HCT116 (cell line): Measurements from ENCODE around the gene GNRHR. TPM values are rescaled to one million over a fixed set of nuclear protein-coding genes. Genes with fewer than 3 reads are reported as not detected.

Experiments
- ATAC-seq: fragments of 200-7000 bp; cut with Tn5 transposase; 2 replicates; pipeline ENCODE4 v1.9.1; 2020; ENCODE audit warnings: mild to moderate bottlenecking, moderate library complexity
- BruUV-seq: library from RNA; stranded (reverse); fragments of 400-500 nt; replicated peaks from 2 replicates; lab custom pipeline; 2021; lab: Mats Ljungman, UMichigan
- CTCF ChIA-PET: fragments of 300-600 bp; sonication (Branson Sonifier 250); formaldehyde crosslinking; loops from one replicate; lab custom pipeline; 2021; ENCODE audit warnings: antibody characterized with exemption; lab: Charles Lee
- POLR2A ChIA-PET: fragments of 300-600, 350-600 bp; sonication (Branson Sonifier 250); formaldehyde crosslinking; loops from one replicate; lab custom pipeline; 2021; ENCODE audit warnings: antibody characterized with exemption; lab: Charles Lee
- RAD21 ChIA-PET, 2 experiments: fragments of 300-600 bp; sonication (Branson Sonifier 250); formaldehyde crosslinking; loops; one replicate each; lab custom pipeline; 2023; ENCODE audit warnings: low total read pairs in 2 of 2; ENCODE audit not compliant: uncharacterized antibody in 2 of 2, unreplicated experiment in 2 of 2, low non-redundant PET in 1 of 2; lab: Charles Lee
- DNase-seq: peaks from one replicate; pipeline ENCODE4 v3.0.0-alpha.2; 2010; ENCODE audit warnings: low read depth, low spot score
- H2AFZ ChIP-seq: fragments of 200-600 bp; shearing (Covaris generic), sonication (generic); 2 replicates; pipeline ENCODE4 v1.6.1; 2017; ENCODE audit warnings: low read depth, mixed run types, mixed read lengths, antibody characterized with exemption, low read length; ENCODE audit not compliant: poor library complexity, severe bottlenecking
- H3K27ac ChIP-seq: 2 replicates; pipeline ENCODE4 v1.5.1; 2012; ENCODE audit warnings: low read depth, low read length
- H3K27me3 ChIP-seq: fragments of 200-600 bp; sonication (generic); 2 replicates; pipeline ENCODE4 v1.6.1; 2016; ENCODE audit warnings: mixed run types, low read length, mixed read lengths; ENCODE audit not compliant: insufficient read depth
- H3K36me3 ChIP-seq, 2 experiments: fragments of 200-500 bp in 1 of 2; fragments of 200-600 bp in 1 of 2; sonication (Bioruptor generic) in 1 of 2; sonication (generic) in 1 of 2; 2 replicates each; pipeline versions ENCODE4 v1.5.1 to v1.6.1; 2014 to 2016; ENCODE audit warnings: low read length in 2 of 2, inconsistent platforms in 1 of 2, mixed read lengths in 1 of 2, mixed run types in 1 of 2; ENCODE audit not compliant: insufficient read depth in 2 of 2, control insufficient read depth in 1 of 2
- H3K4me1 ChIP-seq, 2 experiments: fragments of 200-600 bp in 1 of 2; sonication (generic) in 1 of 2; 2 replicates each; pipeline versions ENCODE4 v1.5.1 to v1.6.1; 2012 to 2017; ENCODE audit warnings: low read length in 2 of 2, inconsistent platforms in 1 of 2, mild to moderate bottlenecking in 1 of 2, mixed read lengths in 1 of 2, mixed run types in 1 of 2, moderate library complexity in 1 of 2; ENCODE audit not compliant: insufficient read depth in 2 of 2, control insufficient read depth in 1 of 2
- H3K4me2 ChIP-seq: fragments of 200-600 bp; sonication (generic); 2 replicates; pipeline ENCODE4 v1.6.1; 2017; ENCODE audit warnings: mixed run types, low read length, mixed read lengths
- H3K4me3 ChIP-seq, 2 experiments: fragments of 200-600 bp in 1 of 2; sonication (generic) in 1 of 2; replicated peaks in 1 of 2; 2 replicates each; pipeline ENCODE4 v1.5.1; 2011 to 2016; ENCODE audit warnings: low read length in 2 of 2, control low read depth in 1 of 2, low read depth in 1 of 2, mild to moderate bottlenecking in 1 of 2, mixed read lengths in 1 of 2, mixed run types in 1 of 2
- H3K79me2 ChIP-seq: fragments of 200-600 bp; sonication (generic); 2 replicates; pipeline ENCODE4 v1.6.1; 2017; ENCODE audit warnings: mild to moderate bottlenecking, mixed run types, low read length, moderate library complexity, mixed read lengths; ENCODE audit not compliant: insufficient read depth
- H3K9ac ChIP-seq: fragments of 200-600 bp; sonication (generic); 2 replicates; pipeline ENCODE4 v1.6.1; 2016; ENCODE audit warnings: low read length, mixed read lengths
- H3K9me2 ChIP-seq: fragments of 200-600 bp; sonication (generic), shearing (Covaris generic); 2 replicates; pipeline ENCODE4 v1.6.1; 2017; ENCODE audit warnings: mixed run types, mild to moderate bottlenecking, moderate library complexity; ENCODE audit not compliant: insufficient read depth
- H3K9me3 ChIP-seq, 2 experiments: fragments of 200-500 bp in 1 of 2; fragments of 200-600 bp in 1 of 2; sonication (Bioruptor generic) in 1 of 2; sonication (generic) in 1 of 2; 2 replicates each; pipeline ENCODE4 v1.6.1; 2014 to 2017; ENCODE audit warnings: low read length in 2 of 2, mixed read lengths in 2 of 2, inconsistent platforms in 1 of 2, low read depth in 1 of 2, mild to moderate bottlenecking in 1 of 2, mixed run types in 1 of 2, moderate library complexity in 1 of 2; ENCODE audit not compliant: control insufficient read depth in 1 of 2, insufficient read depth in 1 of 2
- H4K20me1 ChIP-seq: fragments of 200-600 bp; sonication (generic), shearing (Covaris generic); 2 replicates; pipeline ENCODE4 v1.6.1; 2017; ENCODE audit warnings: mixed run types, mild to moderate bottlenecking, moderate library complexity; ENCODE audit not compliant: insufficient read depth
- ATF3 ChIP-seq: IDR thresholded peaks from 2 replicates; pipeline ENCODE4 v1.6.1; 2012
- CBX3 ChIP-seq: IDR thresholded peaks from 2 replicates; pipeline ENCODE4 v1.6.1; 2012; ENCODE audit warnings: low read depth
- CTCF ChIP-seq, 3 experiments: fragments of 200-600 bp in 1 of 3; sonication (generic) in 1 of 3; IDR thresholded peaks in 2 of 3; conservative IDR thresholded peaks in 1 of 3; 2 replicates each; pipeline ENCODE4 v1.5.1; 2012 to 2017; ENCODE audit warnings: low read depth in 2 of 3, low read length in 2 of 3, antibody characterized with exemption in 1 of 3, borderline replicate concordance in 1 of 3, control low read depth in 1 of 3, mild to moderate bottlenecking in 1 of 3, mixed read lengths in 1 of 3, mixed run types in 1 of 3, moderate library complexity in 1 of 3; ENCODE audit not compliant: insufficient read depth in 1 of 3
- ELF1 ChIP-seq: IDR thresholded peaks from 2 replicates; pipeline ENCODE4 v1.6.1; 2012; ENCODE audit warnings: low read depth, borderline replicate concordance
- EZH2 ChIP-seq: fragments of 200-600 bp; sonication (generic); IDR thresholded peaks from 2 replicates; pipeline ENCODE4 v1.6.1; 2017; ENCODE audit warnings: antibody characterized with exemption, mixed run types
- EZH2phosphoT487 ChIP-seq: fragments of 200-600 bp; IDR thresholded peaks from 2 replicates; pipeline ENCODE4 v1.6.1; 2018; ENCODE audit warnings: antibody characterized with exemption, borderline replicate concordance
- FOSL1 ChIP-seq: IDR thresholded peaks from 2 replicates; pipeline ENCODE4 v1.6.1; 2012; ENCODE audit warnings: low read depth
- JUND ChIP-seq: IDR thresholded peaks from 2 replicates; pipeline ENCODE4 v1.6.1; 2012
- MAX ChIP-seq: IDR thresholded peaks from 2 replicates; pipeline ENCODE4 v1.6.1; 2012
- POLR2AphosphoS5 ChIP-seq: IDR thresholded peaks from 2 replicates; pipeline ENCODE4 v1.6.1; 2011; ENCODE audit warnings: mild to moderate bottlenecking, low read depth, low read length, moderate library complexity
- RAD21 ChIP-seq: IDR thresholded peaks from 2 replicates; pipeline ENCODE4 v1.6.1; 2012; ENCODE audit warnings: low read depth, mild to moderate bottlenecking
- SIN3A ChIP-seq: IDR thresholded peaks from 2 replicates; pipeline ENCODE4 v1.6.1; 2012; ENCODE audit warnings: low read depth
- SP1 ChIP-seq: IDR thresholded peaks from 2 replicates; pipeline ENCODE4 v1.6.1; 2012; ENCODE audit warnings: low read depth
- SRF ChIP-seq: IDR thresholded peaks from 2 replicates; pipeline ENCODE4 v1.6.1; 2012; ENCODE audit warnings: low read depth
- TCF7L2 ChIP-seq: IDR thresholded peaks from 2 replicates; pipeline ENCODE4 v1.7.0; 2011; ENCODE audit warnings: borderline replicate concordance, inconsistent platforms; ENCODE audit not compliant: insufficient read depth, insufficient read length; ENCODE audit errors: extremely low read depth
- YY1 ChIP-seq: IDR thresholded peaks from 2 replicates; pipeline ENCODE4 v1.6.1; 2011; ENCODE audit warnings: low read length, low read depth, moderate library complexity, mild to moderate bottlenecking; ENCODE audit not compliant: insufficient replicate concordance; ENCODE audit errors: extremely low read depth
- ZFX ChIP-seq: fragments of 450-650 bp; IDR thresholded peaks from 2 replicates; pipeline ENCODE4 v1.6.1; 2017
- ZNF274 ChIP-seq: fragments of 200-500 bp; sonication (Bioruptor generic); IDR thresholded peaks from 2 replicates; pipeline ENCODE4 v1.6.1; 2014; ENCODE audit warnings: mild to moderate bottlenecking, low read depth, low read length, inconsistent platforms
- intact Hi-C: fragments of 100-400 bp; cut with micrococcal nuclease; formaldehyde crosslinking; loops from 2 replicates; pipeline ENCODE4 v1.10.0; 2022
- total RNA-seq: library from RNA; stranded (reverse); gene quantifications from one replicate; pipeline ENCODE4 v1.2.1, GENCODE V29; 2021; ENCODE audit not compliant: unreplicated experiment
- TF ChIP-seq, protein P1 (sequence below): IDR thresholded peaks from 2 replicates; pipeline ENCODE4 v1.6.1; 2011; ENCODE audit warnings: mild to moderate bottlenecking, low read length, moderate library complexity; ENCODE audit not compliant: insufficient replicate concordance; ENCODE audit errors: extremely low read depth
- TF ChIP-seq, protein P2 (sequence below): IDR thresholded peaks from 2 replicates; pipeline ENCODE4 v1.6.1; 2012; ENCODE audit warnings: low read depth

The GNRHR gene
- total RNA-seq, 1 experiment from 2014 or later = not detected

DNA sequence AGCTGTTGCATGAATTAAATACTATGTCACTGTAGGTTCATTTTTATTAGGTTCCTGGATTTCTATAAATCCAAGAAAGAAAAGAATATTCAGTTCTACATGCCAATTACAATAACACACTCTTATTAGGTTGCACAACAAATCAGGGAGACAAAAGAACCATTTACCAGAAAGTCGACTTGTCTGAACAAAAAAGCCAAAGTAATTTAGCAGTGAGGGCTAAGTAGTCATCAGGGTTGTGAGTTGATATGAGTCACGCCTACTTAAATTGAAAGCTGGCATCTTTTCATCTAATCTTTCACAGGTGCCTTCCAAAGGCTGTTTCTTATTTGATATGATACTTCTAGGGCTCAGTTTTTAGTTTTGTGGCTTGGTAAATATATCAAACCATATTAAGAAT, 25.4 kb upstream of the GNRHR start:
- Histone ChIP-seq H4K20me1 (no peaks in the 10 kb centered on the region), H3K9me2 (no peaks in the 10 kb centered on the region), H2AFZ (no peak overlapping the region), H3K27ac (no peak overlapping the region), H3K36me3 (no peaks in the 10 kb centered on the region), H3K9ac (no peak overlapping the region), H3K9me3 (no peaks in the 10 kb centered on the region), H3K4me2 (no peak overlapping the region), H3K27me3 (no peaks in the 10 kb centered on the region), H3K4me1 (no peaks in the 10 kb centered on the region), H3K79me2 (no peaks in the 10 kb centered on the region), H3K4me3 (no peak overlapping the region)
- CTCF ChIA-PET = no interaction called here
- POLR2A ChIA-PET = no interaction called here
- BruUV-seq = no TSS peak
- no peak for TF ChIP-seq SP1
- TF ChIP-seq ZNF274 = no peak
- no peak for TF ChIP-seq JUND
- TF ChIP-seq EZH2 = no peak
- TF ChIP-seq ATF3 = no peak
- TF ChIP-seq ELF1 = no peak
- TF ChIP-seq, protein P1, sequence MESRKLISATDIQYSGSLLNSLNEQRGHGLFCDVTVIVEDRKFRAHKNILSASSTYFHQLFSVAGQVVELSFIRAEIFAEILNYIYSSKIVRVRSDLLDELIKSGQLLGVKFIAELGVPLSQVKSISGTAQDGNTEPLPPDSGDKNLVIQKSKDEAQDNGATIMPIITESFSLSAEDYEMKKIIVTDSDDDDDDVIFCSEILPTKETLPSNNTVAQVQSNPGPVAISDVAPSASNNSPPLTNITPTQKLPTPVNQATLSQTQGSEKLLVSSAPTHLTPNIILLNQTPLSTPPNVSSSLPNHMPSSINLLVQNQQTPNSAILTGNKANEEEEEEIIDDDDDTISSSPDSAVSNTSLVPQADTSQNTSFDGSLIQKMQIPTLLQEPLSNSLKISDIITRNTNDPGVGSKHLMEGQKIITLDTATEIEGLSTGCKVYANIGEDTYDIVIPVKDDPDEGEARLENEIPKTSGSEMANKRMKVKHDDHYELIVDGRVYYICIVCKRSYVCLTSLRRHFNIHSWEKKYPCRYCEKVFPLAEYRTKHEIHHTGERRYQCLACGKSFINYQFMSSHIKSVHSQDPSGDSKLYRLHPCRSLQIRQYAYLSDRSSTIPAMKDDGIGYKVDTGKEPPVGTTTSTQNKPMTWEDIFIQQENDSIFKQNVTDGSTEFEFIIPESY = no peak
- no peak for TF ChIP-seq ZFX
- no peak for TF ChIP-seq SRF
- TF ChIP-seq POLR2AphosphoS5 = no peak
- TF ChIP-seq EZH2phosphoT487 = no peak
- TF ChIP-seq TCF7L2 = no peak
- no peak for TF ChIP-seq MAX
- TF ChIP-seq YY1 = no peak
- TF ChIP-seq, protein P2, sequence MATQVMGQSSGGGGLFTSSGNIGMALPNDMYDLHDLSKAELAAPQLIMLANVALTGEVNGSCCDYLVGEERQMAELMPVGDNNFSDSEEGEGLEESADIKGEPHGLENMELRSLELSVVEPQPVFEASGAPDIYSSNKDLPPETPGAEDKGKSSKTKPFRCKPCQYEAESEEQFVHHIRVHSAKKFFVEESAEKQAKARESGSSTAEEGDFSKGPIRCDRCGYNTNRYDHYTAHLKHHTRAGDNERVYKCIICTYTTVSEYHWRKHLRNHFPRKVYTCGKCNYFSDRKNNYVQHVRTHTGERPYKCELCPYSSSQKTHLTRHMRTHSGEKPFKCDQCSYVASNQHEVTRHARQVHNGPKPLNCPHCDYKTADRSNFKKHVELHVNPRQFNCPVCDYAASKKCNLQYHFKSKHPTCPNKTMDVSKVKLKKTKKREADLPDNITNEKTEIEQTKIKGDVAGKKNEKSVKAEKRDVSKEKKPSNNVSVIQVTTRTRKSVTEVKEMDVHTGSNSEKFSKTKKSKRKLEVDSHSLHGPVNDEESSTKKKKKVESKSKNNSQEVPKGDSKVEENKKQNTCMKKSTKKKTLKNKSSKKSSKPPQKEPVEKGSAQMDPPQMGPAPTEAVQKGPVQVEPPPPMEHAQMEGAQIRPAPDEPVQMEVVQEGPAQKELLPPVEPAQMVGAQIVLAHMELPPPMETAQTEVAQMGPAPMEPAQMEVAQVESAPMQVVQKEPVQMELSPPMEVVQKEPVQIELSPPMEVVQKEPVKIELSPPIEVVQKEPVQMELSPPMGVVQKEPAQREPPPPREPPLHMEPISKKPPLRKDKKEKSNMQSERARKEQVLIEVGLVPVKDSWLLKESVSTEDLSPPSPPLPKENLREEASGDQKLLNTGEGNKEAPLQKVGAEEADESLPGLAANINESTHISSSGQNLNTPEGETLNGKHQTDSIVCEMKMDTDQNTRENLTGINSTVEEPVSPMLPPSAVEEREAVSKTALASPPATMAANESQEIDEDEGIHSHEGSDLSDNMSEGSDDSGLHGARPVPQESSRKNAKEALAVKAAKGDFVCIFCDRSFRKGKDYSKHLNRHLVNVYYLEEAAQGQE = no peak
- TF ChIP-seq CTCF (IDR thresholded peaks at IDR 0.05 in 2 of 3, conservative IDR thresholded peaks at IDR 0.05 in 1 of 3; ENCODE audit: borderline replicate concordance in 1 of 3, insufficient read depth in 1 of 3, low read depth in 2 of 3, low read length in 2 of 3) = no peak
- TF ChIP-seq RAD21 = no peak
- TF ChIP-seq CBX3 = no peak
- TF ChIP-seq SIN3A = no peak
- TF ChIP-seq FOSL1 = no peak
- intact Hi-C loops = no loop called here
- DNase-seq = no peak
- no peak for ATAC-seq
- RAD21 ChIA-PET = no interaction called here
